ENCODE measurements around the gene NXF2.
"Not testable (repeated sequence)": the region's sequence is repeated elsewhere in the genome, so short reads cannot be mapped to it uniquely, and the experiment has no call there.

DNA sequence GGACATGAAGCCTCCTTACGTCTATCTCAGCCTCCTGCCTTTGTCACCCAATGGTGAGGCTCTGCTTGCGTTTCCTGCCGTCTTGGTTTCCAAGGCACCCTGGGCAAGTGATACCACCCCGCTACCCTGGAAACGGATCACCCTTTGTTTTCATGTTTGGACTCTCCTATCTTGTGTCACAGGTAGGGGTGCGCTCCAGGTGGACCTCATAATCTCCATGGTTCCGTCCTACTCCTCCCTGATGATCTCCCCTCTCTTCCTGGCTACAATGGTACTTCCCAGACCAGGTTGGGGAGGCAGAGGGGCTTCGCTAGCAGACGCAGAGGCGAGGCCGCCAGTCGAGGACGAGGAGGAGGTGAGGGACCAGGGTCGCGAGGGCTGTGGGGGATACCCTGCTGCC lies 32.0 kb upstream of the NXF2 start, which contains the start of gene TCP11X1:
- TF ChIP-seq ZFP30 (CRISPR knock-in tag; IDR thresholded peaks at IDR 0.05); ARNTL (CRISPR knock-in tag; IDR thresholded peaks at IDR 0.05; ENCODE audit: borderline replicate concordance, low read depth); CSDC2 (CRISPR knock-in tag; IDR thresholded peaks at IDR 0.05); PPARA (CRISPR knock-in tag; IDR thresholded peaks at IDR 0.05; ENCODE audit: borderline replicate concordance); SNAI2 (CRISPR knock-in tag; IDR thresholded peaks at IDR 0.05); ZNF8 (CRISPR knock-in tag; IDR thresholded peaks at IDR 0.05); ISL1 (CRISPR knock-in tag; IDR thresholded peaks at IDR 0.05); RARB (CRISPR knock-in tag; IDR thresholded peaks at IDR 0.05); TCF4 (CRISPR knock-in tag; IDR thresholded peaks at IDR 0.05; ENCODE audit: borderline replicate concordance); TOX (CRISPR knock-in tag; IDR thresholded peaks at IDR 0.05; ENCODE audit: borderline replicate concordance); ZNF565 (CRISPR knock-in tag; conservative IDR thresholded peaks at IDR 0.05; ENCODE audit: low read depth): not testable (repeated sequence)
- TF ChIP-seq, protein P1, sequence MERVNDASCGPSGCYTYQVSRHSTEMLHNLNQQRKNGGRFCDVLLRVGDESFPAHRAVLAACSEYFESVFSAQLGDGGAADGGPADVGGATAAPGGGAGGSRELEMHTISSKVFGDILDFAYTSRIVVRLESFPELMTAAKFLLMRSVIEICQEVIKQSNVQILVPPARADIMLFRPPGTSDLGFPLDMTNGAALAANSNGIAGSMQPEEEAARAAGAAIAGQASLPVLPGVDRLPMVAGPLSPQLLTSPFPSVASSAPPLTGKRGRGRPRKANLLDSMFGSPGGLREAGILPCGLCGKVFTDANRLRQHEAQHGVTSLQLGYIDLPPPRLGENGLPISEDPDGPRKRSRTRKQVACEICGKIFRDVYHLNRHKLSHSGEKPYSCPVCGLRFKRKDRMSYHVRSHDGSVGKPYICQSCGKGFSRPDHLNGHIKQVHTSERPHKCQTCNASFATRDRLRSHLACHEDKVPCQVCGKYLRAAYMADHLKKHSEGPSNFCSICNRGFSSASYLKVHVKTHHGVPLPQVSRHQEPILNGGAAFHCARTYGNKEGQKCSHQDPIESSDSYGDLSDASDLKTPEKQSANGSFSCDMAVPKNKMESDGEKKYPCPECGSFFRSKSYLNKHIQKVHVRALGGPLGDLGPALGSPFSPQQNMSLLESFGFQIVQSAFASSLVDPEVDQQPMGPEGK (CRISPR knock-in tag; IDR thresholded peaks at IDR 0.05; ENCODE audit: borderline replicate concordance) = not testable (repeated sequence)

Measured in SK-N-SH treated with all-trans-retinoic acid at 6 μM for 48 hours (cell line).